Neutrophil (primary cell): Measurements from ENCODE around the gene ENKD1.

ENCODE experiments used
- H3K27ac ChIP-seq: fragments of 200-600 bp; sonication (generic); 2 replicates; pipeline ENCODE4 v1.5.1; 2016; ENCODE audit warnings: mild to moderate bottlenecking, moderate library complexity
- H3K27me3 ChIP-seq: fragments of 200-600 bp; sonication (generic); 2 replicates; pipeline ENCODE4 v1.6.0; 2016; ENCODE audit warnings: mild to moderate bottlenecking
- H3K36me3 ChIP-seq: fragments of 200-600 bp; sonication (generic); 2 replicates; pipeline ENCODE4 v1.5.1; 2017
- H3K4me1 ChIP-seq, 2 experiments: fragments of 200-600 bp in 1 of 2; sonication (generic) in 1 of 2; 1 replicate in 1 of 2; 2 replicates in 1 of 2; pipeline versions ENCODE4 v1.5.1 to v1.6.1; 2013 to 2016; ENCODE audit warnings: low read depth in 1 of 2, low read length in 1 of 2, mild to moderate bottlenecking in 1 of 2, moderate library complexity in 1 of 2; ENCODE audit not compliant: control insufficient read depth in 1 of 2, insufficient read depth in 1 of 2
- H3K4me3 ChIP-seq, 2 experiments: fragments of 200-600 bp in 1 of 2; sonication (generic) in 1 of 2; 1 replicate in 1 of 2; 2 replicates in 1 of 2; pipeline ENCODE4 v1.5.1; 2013 to 2016; ENCODE audit warnings: low read depth in 1 of 2, low read length in 1 of 2, mild to moderate bottlenecking in 1 of 2, moderate library complexity in 1 of 2
- H3K9me3 ChIP-seq: fragments of 200-600 bp; sonication (generic); 2 replicates; pipeline ENCODE4 v1.5.1; 2016
- TF ChIP-seq, protein P1 (sequence below): fragments of 200-600 bp; sonication (generic); IDR thresholded peaks from 2 replicates; pipeline ENCODE4 v1.5.1; 2016; ENCODE audit warnings: antibody characterized with exemption

ENKD1 gene

GRCh38 chr16:67709050-67709449 is 42.5 kb upstream of the ENKD1 start:
- Histone ChIP-seq H3K36me3 (no peaks in the 10 kb centered on the region), H3K4me3 (no peak overlapping the region), H3K9me3 (no peaks in the 10 kb centered on the region), H3K4me1 (peaks cover 23 to 35% of the 10 kb centered on the region in 2 experiments), H3K27ac (no peak overlapping the region), H3K27me3 (no peaks in the 10 kb centered on the region)
- TF ChIP-seq, protein P1, sequence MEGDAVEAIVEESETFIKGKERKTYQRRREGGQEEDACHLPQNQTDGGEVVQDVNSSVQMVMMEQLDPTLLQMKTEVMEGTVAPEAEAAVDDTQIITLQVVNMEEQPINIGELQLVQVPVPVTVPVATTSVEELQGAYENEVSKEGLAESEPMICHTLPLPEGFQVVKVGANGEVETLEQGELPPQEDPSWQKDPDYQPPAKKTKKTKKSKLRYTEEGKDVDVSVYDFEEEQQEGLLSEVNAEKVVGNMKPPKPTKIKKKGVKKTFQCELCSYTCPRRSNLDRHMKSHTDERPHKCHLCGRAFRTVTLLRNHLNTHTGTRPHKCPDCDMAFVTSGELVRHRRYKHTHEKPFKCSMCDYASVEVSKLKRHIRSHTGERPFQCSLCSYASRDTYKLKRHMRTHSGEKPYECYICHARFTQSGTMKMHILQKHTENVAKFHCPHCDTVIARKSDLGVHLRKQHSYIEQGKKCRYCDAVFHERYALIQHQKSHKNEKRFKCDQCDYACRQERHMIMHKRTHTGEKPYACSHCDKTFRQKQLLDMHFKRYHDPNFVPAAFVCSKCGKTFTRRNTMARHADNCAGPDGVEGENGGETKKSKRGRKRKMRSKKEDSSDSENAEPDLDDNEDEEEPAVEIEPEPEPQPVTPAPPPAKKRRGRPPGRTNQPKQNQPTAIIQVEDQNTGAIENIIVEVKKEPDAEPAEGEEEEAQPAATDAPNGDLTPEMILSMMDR: no peak

GRCh38 chr16:67708368-67708771 is 41.8 kb upstream of the ENKD1 start:
- H3K9me3 ChIP-seq: no peaks in the 10 kb centered on the region
- no peaks in the 10 kb centered on the region for H3K27me3 ChIP-seq
- H3K4me3 ChIP-seq: no peak overlapping the region
- TF ChIP-seq, protein P1: no peak
- peaks cover 16 to 31% of the 10 kb centered on the region in 2 experiments for H3K4me1 ChIP-seq
- H3K36me3 ChIP-seq: no peaks in the 10 kb centered on the region
- no peak overlapping the region for H3K27ac ChIP-seq

- TF ChIP-seq, protein P1: no peak
- Histone ChIP-seq H3K27me3 (no peaks in the 10 kb centered on the region), H3K9me3 (no peaks in the 10 kb centered on the region), H3K4me1 (peaks cover 10 to 26% of the 10 kb centered on the region in 2 experiments), H3K4me3 (no peak overlapping the region), H3K36me3 (no peaks in the 10 kb centered on the region), H3K27ac (no peak overlapping the region)
Observed at GRCh38 chr16:67707790-67708189, 41.2 kb upstream of the ENKD1 start.

GRCh38 chr16:67707210-67707609 is 40.7 kb upstream of the ENKD1 start:
- Histone ChIP-seq H3K36me3 (no peaks in the 10 kb centered on the region), H3K9me3 (no peaks in the 10 kb centered on the region), H3K27me3 (no peaks in the 10 kb centered on the region), H3K27ac (no peak overlapping the region), H3K4me3 (no peak overlapping the region), H3K4me1 (peaks cover 10 to 25% of the 10 kb centered on the region in 2 experiments)
- TF ChIP-seq, protein P1: no peak

DNA sequence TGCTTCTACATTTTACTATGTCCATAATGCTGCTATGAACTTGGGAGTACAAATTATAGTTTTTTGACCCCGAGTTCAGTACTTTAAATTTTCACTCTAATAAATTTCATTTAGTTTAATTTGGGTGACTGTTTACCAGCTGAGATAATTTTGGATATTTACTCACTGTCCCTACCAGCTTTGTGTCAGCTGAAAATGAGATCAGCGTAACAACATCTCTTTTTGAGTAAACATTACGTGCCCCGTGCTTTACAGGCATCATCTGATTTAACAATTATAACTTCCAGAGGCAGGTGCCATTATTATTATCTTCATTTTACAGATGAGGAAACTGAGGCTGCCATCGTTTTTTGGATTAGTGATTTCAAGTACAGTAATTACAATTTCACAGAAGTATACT is 37.6 kb upstream of the ENKD1 start:
- Histone ChIP-seq H3K9me3 (no peaks in the 10 kb centered on the region), H3K4me1 (peaks cover 5 to 8% of the 10 kb centered on the region in 2 experiments), H3K27ac (no peak overlapping the region), H3K4me3 (no peak overlapping the region), H3K36me3 (no peaks in the 10 kb centered on the region), H3K27me3 (no peaks in the 10 kb centered on the region)
- TF ChIP-seq, protein P1: no peak

GRCh38 chr16:67703626-67704025 is 37.1 kb upstream of the ENKD1 start:
- TF ChIP-seq, protein P1: no peak
- peak overlapping the region; percentile 51 for H3K27ac ChIP-seq

More at GRCh38 chr16:67703626-67704025, 37.1 kb upstream of the ENKD1 start:
- Histone ChIP-seq H3K4me3 (no peak overlapping the region), H3K9me3 (no peaks in the 10 kb centered on the region), H3K27me3 (no peaks in the 10 kb centered on the region), H3K36me3 (no peaks in the 10 kb centered on the region), H3K4me1 (peaks cover 10 to 13% of the 10 kb centered on the region in 2 experiments)
